GM10248 (cell line): Measurements from ENCODE around the gene MYO5C.

Experiments used
- CTCF ChIA-PET: fragments of 300-600 bp; sonication (Branson Sonifier 250); formaldehyde crosslinking; extraction: SDS; loops from one replicate; lab custom pipeline; 2021; ENCODE audit warnings: antibody characterized with exemption; lab: Yijun Ruan, JAX
- POLR2A ChIA-PET: fragments of 350-650 bp; sonication (Branson Sonifier 250); formaldehyde crosslinking; extraction: SDS; loops from one replicate; lab custom pipeline; 2020; ENCODE audit warnings: antibody characterized with exemption; lab: Yijun Ruan, JAX
- DNase-seq: peaks from one replicate; pipeline ENCODE4 v3.0.0; 2012; ENCODE audit errors: extremely low spot score
- CTCF ChIP-seq: IDR thresholded peaks from 2 replicates; pipeline ENCODE4 v1.5.1; 2012; ENCODE audit warnings: mild to moderate bottlenecking, low read depth; ENCODE audit errors: extremely low read depth, missing control alignments, control extremely low read depth

The MYO5C gene

GRCh38 chr15:52309154-52309548 is 13.5 kb upstream of the MYO5C start:
- TF ChIP-seq CTCF: no peak
- DNase-seq: no peak
- ChIA-PET POLR2A (no interaction called here), CTCF (interaction anchor here (1.5 kb wide), 2 partner anchors 10 to 426 kb away, joined by 3 to 4 read pairs; no protein-coding TSS in a partner anchor)

- ChIA-PET POLR2A (no interaction called here), CTCF (interaction anchor here (1.5 kb wide), 2 partner anchors 10 to 427 kb away, joined by 3 to 4 read pairs; no protein-coding TSS in a partner anchor)
- no peak for TF ChIP-seq CTCF
- DNase-seq: peak; percentile 46
Measured at GRCh38 chr15:52308446-52309153, 13.0 kb upstream of the MYO5C start.

GRCh38 chr15:52307847-52308246 is 12.2 kb upstream of the MYO5C start:
- no peak for TF ChIP-seq CTCF
- POLR2A ChIA-PET: no interaction called here
- DNase-seq: no peak
- CTCF ChIA-PET: interaction anchor here (1.5 kb wide), 1 partner anchor 9 kb away, joined by 4 read pairs; no protein-coding TSS in a partner anchor

- POLR2A ChIA-PET: no interaction called here
- no peak for DNase-seq
- CTCF ChIA-PET: no interaction called here
- TF ChIP-seq CTCF: no peak
Measured at GRCh38 chr15:52306270-52306669, 10.7 kb upstream of the MYO5C start.

GRCh38 chr15:52303093-52303772 is 7.6 kb upstream of the MYO5C start:
- POLR2A ChIA-PET: no interaction called here
- CTCF ChIA-PET: interaction anchor here (1.1 to 1.8 kb wide), 5 partner anchors 10 to 47 kb away, joined by 3 to 8 read pairs (median 4); no protein-coding TSS in a partner anchor
- TF ChIP-seq CTCF: no peak
- DNase-seq: no peak

- POLR2A ChIA-PET: no interaction called here
- DNase-seq: no peak
- CTCF ChIA-PET: no interaction called here
- no peak for TF ChIP-seq CTCF
Measured at GRCh38 chr15:52301265-52301847, 5.8 kb upstream of the MYO5C start.
